Stomach (tissue), 4 donors: ENCODE results near the gene SLC37A4.
"Not testable (repeated sequence)": the region's sequence is repeated elsewhere in the genome, so short reads cannot be mapped to it uniquely, and the experiment has no call there.

ENCODE experiments used
- EP300 ChIP-seq: sonication (generic); formaldehyde crosslinking; IDR thresholded peaks from one replicate; pipeline ENCODE4 v1.6.1; 2017; ENCODE audit warnings: antibody characterized with exemption
- POLR2A ChIP-seq, 4 donors: fragments of 450-650 bp; IDR thresholded peaks; one replicate each; pipeline ENCODE4 v1.6.1; 2016; ENCODE audit warnings: antibody characterized with exemption in 4 of 4, control low read depth in 2 of 4, mild to moderate bottlenecking in 1 of 4, moderate library complexity in 1 of 4
- POLR2AphosphoS5 ChIP-seq, 3 donors: sonication (generic); formaldehyde crosslinking; IDR thresholded peaks; one replicate each; pipeline ENCODE4 v1.6.1; 2016; ENCODE audit warnings: antibody characterized with exemption in 3 of 3
- TF ChIP-seq, protein P1 (sequence below), 7 experiments: fragments of 450-650 bp in 4 of 7; fragments of 200-600 bp in 3 of 7; sonication (generic) in 3 of 7; IDR thresholded peaks; one replicate each; pipeline ENCODE4 v1.5.1; 2016 to 2019; ENCODE audit warnings: antibody characterized with exemption in 7 of 7, control low read depth in 2 of 7, mild to moderate bottlenecking in 1 of 7

DNA sequence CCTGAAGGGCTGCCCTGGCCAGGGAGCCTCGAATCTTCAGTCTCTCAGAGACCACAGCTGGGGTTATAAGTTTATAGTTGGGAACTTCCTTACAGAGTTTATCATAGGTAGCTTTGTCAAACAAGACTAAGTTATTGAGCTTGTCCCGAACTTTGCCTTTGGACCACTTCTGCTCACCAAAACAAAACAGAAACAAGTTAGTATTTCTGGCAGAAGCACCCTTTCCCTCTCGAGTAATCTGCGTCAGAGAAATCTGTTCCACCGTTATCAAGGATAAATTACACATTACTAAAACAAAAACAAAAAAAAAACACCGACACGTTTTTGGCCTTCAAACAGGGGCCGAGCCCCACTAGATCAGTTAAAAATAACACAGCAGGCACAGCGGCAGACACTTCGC lies 13.3 kb downstream of the SLC37A4 start:
- TF ChIP-seq POLR2AphosphoS5 (IDR thresholded peaks at IDR 0.05); POLR2A (IDR thresholded peaks at IDR 0.05); EP300: not testable (repeated sequence)
- TF ChIP-seq, protein P1, sequence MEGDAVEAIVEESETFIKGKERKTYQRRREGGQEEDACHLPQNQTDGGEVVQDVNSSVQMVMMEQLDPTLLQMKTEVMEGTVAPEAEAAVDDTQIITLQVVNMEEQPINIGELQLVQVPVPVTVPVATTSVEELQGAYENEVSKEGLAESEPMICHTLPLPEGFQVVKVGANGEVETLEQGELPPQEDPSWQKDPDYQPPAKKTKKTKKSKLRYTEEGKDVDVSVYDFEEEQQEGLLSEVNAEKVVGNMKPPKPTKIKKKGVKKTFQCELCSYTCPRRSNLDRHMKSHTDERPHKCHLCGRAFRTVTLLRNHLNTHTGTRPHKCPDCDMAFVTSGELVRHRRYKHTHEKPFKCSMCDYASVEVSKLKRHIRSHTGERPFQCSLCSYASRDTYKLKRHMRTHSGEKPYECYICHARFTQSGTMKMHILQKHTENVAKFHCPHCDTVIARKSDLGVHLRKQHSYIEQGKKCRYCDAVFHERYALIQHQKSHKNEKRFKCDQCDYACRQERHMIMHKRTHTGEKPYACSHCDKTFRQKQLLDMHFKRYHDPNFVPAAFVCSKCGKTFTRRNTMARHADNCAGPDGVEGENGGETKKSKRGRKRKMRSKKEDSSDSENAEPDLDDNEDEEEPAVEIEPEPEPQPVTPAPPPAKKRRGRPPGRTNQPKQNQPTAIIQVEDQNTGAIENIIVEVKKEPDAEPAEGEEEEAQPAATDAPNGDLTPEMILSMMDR (IDR thresholded peaks at IDR 0.05), result not testable (repeated sequence)
